HEK293T (cell line): Measurements from ENCODE around the gene CAMSAP1.

Experiments used
- ARNT ChIP-seq: fragments of 450-650 bp; IDR thresholded peaks from 2 replicates; pipeline ENCODE4 v1.6.1; 2017; ENCODE audit warnings: mild to moderate bottlenecking
- BHLHE40 ChIP-seq: fragments of 450-650 bp; IDR thresholded peaks from 2 replicates; pipeline ENCODE4 v1.6.1; 2016; ENCODE audit warnings: mild to moderate bottlenecking, moderate library complexity, borderline replicate concordance
- ELF4 ChIP-seq: fragments of 450-650 bp; IDR thresholded peaks from 2 replicates; pipeline ENCODE4 v1.6.1; 2017; ENCODE audit warnings: antibody characterized with exemption
- FOXK2 ChIP-seq: fragments of 450-650 bp; IDR thresholded peaks from 2 replicates; pipeline ENCODE4 v1.6.1; 2016; ENCODE audit warnings: mild to moderate bottlenecking
- FOXM1 ChIP-seq: fragments of 450-650 bp; IDR thresholded peaks from 2 replicates; pipeline ENCODE4 v1.6.1; 2017; ENCODE audit warnings: mild to moderate bottlenecking, borderline replicate concordance
- HDGF ChIP-seq: fragments of 450-650 bp; IDR thresholded peaks from 2 replicates; pipeline ENCODE4 v1.6.1; 2017; ENCODE audit warnings: antibody characterized with exemption, borderline replicate concordance
- LEF1 ChIP-seq: fragments of 450-650 bp; IDR thresholded peaks from 2 replicates; pipeline ENCODE4 v1.6.1; 2017; ENCODE audit warnings: mild to moderate bottlenecking, borderline replicate concordance
- SP1 ChIP-seq: fragments of 450-650 bp; IDR thresholded peaks from 2 replicates; pipeline ENCODE4 v1.6.1; 2017
- SUZ12 ChIP-seq: fragments of 450-650 bp; IDR thresholded peaks from 2 replicates; pipeline ENCODE4 v1.6.1; 2016; ENCODE audit warnings: mild to moderate bottlenecking
- TARDBP ChIP-seq: fragments of 450-650 bp; IDR thresholded peaks from 2 replicates; pipeline ENCODE4 v1.6.1; 2016
- ZNF384 ChIP-seq: fragments of 450-650 bp; IDR thresholded peaks from 2 replicates; pipeline ENCODE4 v1.6.1; 2016
- TF ChIP-seq, protein P1 (sequence below): fragments of 450-650 bp; IDR thresholded peaks from 2 replicates; pipeline ENCODE4 v1.6.1; 2016

DNA sequence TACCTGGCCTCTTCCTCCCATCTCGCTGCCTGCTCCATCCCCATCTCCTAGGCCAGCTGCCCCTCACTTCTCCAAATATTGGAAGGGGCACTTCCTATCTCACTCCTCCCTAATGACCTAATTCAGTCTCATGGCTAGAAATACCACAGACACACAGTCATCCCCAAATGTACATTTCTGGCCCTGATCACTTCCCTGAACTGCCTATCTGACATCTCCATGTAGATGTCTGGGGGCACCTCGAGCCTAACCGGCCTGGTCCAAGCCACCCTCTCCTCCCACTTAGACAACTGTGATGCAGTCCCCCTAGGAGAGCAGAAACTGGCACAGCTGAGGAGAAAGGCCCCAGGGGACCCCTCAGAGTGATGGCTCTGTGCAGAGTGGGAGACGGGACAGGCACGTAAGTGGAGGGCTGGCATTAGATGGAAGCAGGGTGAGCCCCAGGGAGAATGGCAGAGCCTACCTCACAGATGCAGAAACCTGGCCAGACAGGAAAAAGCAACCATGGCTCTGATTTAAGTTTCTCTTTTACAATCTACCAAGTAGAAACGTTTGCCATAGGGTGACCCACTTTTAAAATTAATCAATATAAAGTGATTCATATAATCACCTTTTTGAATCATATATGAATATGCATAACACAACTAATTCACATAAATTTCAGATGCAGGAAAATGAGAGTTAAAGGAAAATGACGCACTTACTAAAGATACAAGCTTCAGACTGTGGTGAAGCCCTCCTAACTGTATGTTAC is 22.1 kb downstream of the CAMSAP1 start:
- TF ChIP-seq ZNF384 (no peak), ELF4 (no peak), FOXM1 (no peak), SP1 (no peak), BHLHE40 (no peak), TARDBP (no peak), FOXK2 (no peak), LEF1 (no peak), ARNT (no peak), SUZ12 (no peak), HDGF (no peak)
- TF ChIP-seq, protein P1, sequence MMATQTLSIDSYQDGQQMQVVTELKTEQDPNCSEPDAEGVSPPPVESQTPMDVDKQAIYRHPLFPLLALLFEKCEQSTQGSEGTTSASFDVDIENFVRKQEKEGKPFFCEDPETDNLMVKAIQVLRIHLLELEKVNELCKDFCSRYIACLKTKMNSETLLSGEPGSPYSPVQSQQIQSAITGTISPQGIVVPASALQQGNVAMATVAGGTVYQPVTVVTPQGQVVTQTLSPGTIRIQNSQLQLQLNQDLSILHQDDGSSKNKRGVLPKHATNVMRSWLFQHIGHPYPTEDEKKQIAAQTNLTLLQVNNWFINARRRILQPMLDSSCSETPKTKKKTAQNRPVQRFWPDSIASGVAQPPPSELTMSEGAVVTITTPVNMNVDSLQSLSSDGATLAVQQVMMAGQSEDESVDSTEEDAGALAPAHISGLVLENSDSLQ = no peak
